IMR-90 (cell line): ENCODE data around the gene VAV3. TPM values are rescaled to one million over a fixed set of nuclear protein-coding genes. Genes with fewer than 3 reads are reported as not detected.

ENCODE experiments used
- ATAC-seq: fragments of 200-7000 bp; cut with Tn5 transposase; 2 replicates; pipeline ENCODE4 v1.9.1; 2020; ENCODE audit warnings: low read depth, mild to moderate bottlenecking, moderate library complexity
- BruUV-seq: library from RNA; stranded (reverse); fragments of 400-500 nt; replicated peaks from 2 replicates; lab custom pipeline; 2021; lab: Mats Ljungman, UMichigan
- CTCF ChIA-PET: fragments of 300-600 bp; formaldehyde crosslinking; extraction: SDS; loops from one replicate; lab custom pipeline; 2021; ENCODE audit warnings: antibody characterized with exemption; lab: Yijun Ruan, JAX
- POLR2A ChIA-PET: fragments of 300-600 bp; sonication (Branson Sonifier 250); formaldehyde crosslinking; loops from one replicate; lab custom pipeline; 2022; ENCODE audit warnings: antibody characterized with exemption; ENCODE audit not compliant: unreplicated experiment; lab: Charles Lee
- DNase-seq: peaks from one replicate; pipeline ENCODE4 v3.0.0; 2013
- H2AFZ ChIP-seq: replicated peaks from 2 replicates; pipeline ENCODE3; 2013; ENCODE audit warnings: low read length, mild to moderate bottlenecking; ENCODE audit not compliant: poor library complexity
- H2AK5ac ChIP-seq: 2 replicates; pipeline ENCODE4 v1.6.1; 2013; ENCODE audit warnings: low read depth, low read length, inconsistent platforms
- H2AK9ac ChIP-seq: replicated peaks from 2 replicates; pipeline ENCODE3; 2013; ENCODE audit warnings: mild to moderate bottlenecking, low read depth, low read length, moderate library complexity; ENCODE audit not compliant: poor library complexity
- H2BK120ac ChIP-seq: 2 replicates; pipeline ENCODE4 v1.6.1; 2013; ENCODE audit warnings: low read depth, low read length, inconsistent platforms
- H2BK15ac ChIP-seq: 3 replicates; pipeline ENCODE4 v1.6.1; 2013; ENCODE audit warnings: low read depth, low read length, inconsistent platforms
- H2BK20ac ChIP-seq: 2 replicates; pipeline ENCODE4 v1.6.1; 2013; ENCODE audit warnings: low read depth, mild to moderate bottlenecking, inconsistent platforms, low read length, moderate library complexity
- H2BK5ac ChIP-seq: 2 replicates; pipeline ENCODE4 v1.6.1; 2013; ENCODE audit warnings: mild to moderate bottlenecking, low read depth, low read length, inconsistent platforms; ENCODE audit not compliant: poor library complexity, severe bottlenecking
- H3K14ac ChIP-seq: replicated peaks from 2 replicates; pipeline ENCODE4 v1.6.1; 2013; ENCODE audit warnings: low read depth, low read length, inconsistent platforms
- H3K18ac ChIP-seq: 2 replicates; pipeline ENCODE4 v1.6.1; 2013; ENCODE audit warnings: low read depth, low read length, control low read depth
- H3K23ac ChIP-seq: 2 replicates; pipeline ENCODE4 v1.6.1; 2013; ENCODE audit warnings: low read depth, low read length, inconsistent platforms
- H3K27ac ChIP-seq: 2 replicates; pipeline ENCODE4 v1.5.1; 2013; ENCODE audit warnings: mild to moderate bottlenecking, control low read depth, low read length; ENCODE audit not compliant: insufficient read depth
- H3K27me3 ChIP-seq: 2 replicates; pipeline ENCODE4 v1.6.1; 2013; ENCODE audit warnings: low read length; ENCODE audit not compliant: control insufficient read depth, insufficient read depth
- H3K36me3 ChIP-seq: 2 replicates; pipeline ENCODE4 v1.6.1; 2013; ENCODE audit warnings: low read length, mixed read lengths; ENCODE audit not compliant: control insufficient read depth, insufficient read depth
- H3K4ac ChIP-seq: 2 replicates; pipeline ENCODE4 v1.6.1; 2013; ENCODE audit warnings: low read depth, low read length, inconsistent platforms
- H3K4me1 ChIP-seq: 2 replicates; pipeline ENCODE4 v1.6.1; 2013; ENCODE audit warnings: low read length, mixed read lengths; ENCODE audit not compliant: control insufficient read depth, insufficient read depth
- H3K4me2 ChIP-seq: 2 replicates; pipeline ENCODE4 v1.6.1; 2013; ENCODE audit warnings: low read depth, mild to moderate bottlenecking, control low read depth, low read length, moderate library complexity
- H3K4me3 ChIP-seq: 2 replicates; pipeline ENCODE4 v1.5.1; 2013; ENCODE audit warnings: low read depth, mild to moderate bottlenecking, control low read depth, low read length, moderate library complexity; ENCODE audit not compliant: insufficient read depth
- H3K56ac ChIP-seq: 2 replicates; pipeline ENCODE4 v1.6.1; 2013; ENCODE audit warnings: low read length, inconsistent platforms; ENCODE audit not compliant: insufficient read depth; ENCODE audit errors: extremely low read depth
- H3K79me1 ChIP-seq, 2 experiments: 2 replicates each; pipeline ENCODE4 v1.6.1; 2013; ENCODE audit warnings: low read length in 2 of 2, inconsistent platforms in 1 of 2, low read depth in 1 of 2
- H3K9ac ChIP-seq: 2 replicates; pipeline ENCODE4 v1.6.1; 2013; ENCODE audit warnings: low read depth, low read length, control low read depth
- H3K9me1 ChIP-seq: 2 replicates; pipeline ENCODE4 v1.6.1; 2013; ENCODE audit warnings: low read length, inconsistent platforms; ENCODE audit not compliant: insufficient read depth
- H3K9me3 ChIP-seq: 2 replicates; pipeline ENCODE4 v1.6.1; 2013; ENCODE audit warnings: low read length; ENCODE audit not compliant: control insufficient read depth, insufficient read depth
- H4K20me1 ChIP-seq: 2 replicates; pipeline ENCODE4 v1.6.1; 2013; ENCODE audit warnings: low read length, inconsistent platforms; ENCODE audit not compliant: insufficient read depth
- H4K5ac ChIP-seq: 2 replicates; pipeline ENCODE4 v1.6.1; 2013; ENCODE audit warnings: mild to moderate bottlenecking, low read depth, low read length, control low read depth
- H4K8ac ChIP-seq, 2 experiments: 2 replicates each; pipeline ENCODE4 v1.6.1; 2013; ENCODE audit warnings: low read depth in 2 of 2, low read length in 2 of 2, control low read depth in 1 of 2, inconsistent platforms in 1 of 2
- H4K91ac ChIP-seq: 2 replicates; pipeline ENCODE4 v1.6.1; 2013; ENCODE audit warnings: low read depth, low read length, inconsistent platforms; ENCODE audit not compliant: insufficient read depth
- BHLHE40 ChIP-seq: fragments of 150-350 bp; IDR thresholded peaks from 2 replicates; pipeline ENCODE4 v1.6.1; 2016; ENCODE audit warnings: mild to moderate bottlenecking, low read depth, low read length
- CHD1 ChIP-seq: IDR thresholded peaks from 2 replicates; pipeline ENCODE4 v1.6.1; 2012; ENCODE audit warnings: low read depth, low read length, improper control_type of control experiment
- FOS ChIP-seq: fragments of 150-350 bp; IDR thresholded peaks from 2 replicates; pipeline ENCODE4 v1.6.1; 2016; ENCODE audit warnings: low read depth, low read length
- MAFK ChIP-seq: IDR thresholded peaks from 2 replicates; pipeline ENCODE4 v1.6.1; 2012; ENCODE audit warnings: low read depth, low read length, improper control_type of control experiment
- MAZ ChIP-seq: IDR thresholded peaks from 2 replicates; pipeline ENCODE4 v1.6.1; 2012; ENCODE audit warnings: low read depth, mild to moderate bottlenecking, low read length, improper control_type of control experiment, moderate library complexity, borderline replicate concordance
- MXI1 ChIP-seq: IDR thresholded peaks from 2 replicates; pipeline ENCODE4 v1.6.1; 2012; ENCODE audit warnings: low read depth, mild to moderate bottlenecking, low read length, moderate library complexity, borderline replicate concordance
- NFE2L2 ChIP-seq: fragments of 150-350 bp; IDR thresholded peaks from 2 replicates; pipeline ENCODE4 v1.6.1; 2016; ENCODE audit warnings: low read depth, mild to moderate bottlenecking, low read length
- POLR2A ChIP-seq: IDR thresholded peaks from 2 replicates; pipeline ENCODE4 v1.6.1; 2012; ENCODE audit warnings: mild to moderate bottlenecking, low read depth, low read length
- RAD21 ChIP-seq: IDR thresholded peaks from 2 replicates; pipeline ENCODE4 v1.6.1; 2012; ENCODE audit warnings: low read length, improper control_type of control experiment
- RCOR1 ChIP-seq: IDR thresholded peaks from 2 replicates; pipeline ENCODE4 v1.6.1; 2012; ENCODE audit warnings: mild to moderate bottlenecking, low read length, improper control_type of control experiment; ENCODE audit not compliant: insufficient replicate concordance
- RFX5 ChIP-seq: IDR thresholded peaks from 2 replicates; pipeline ENCODE4 v1.8.0; 2012; ENCODE audit warnings: low read depth, mild to moderate bottlenecking, low read length, moderate library complexity
- SMC3 ChIP-seq: fragments of 150-350 bp; IDR thresholded peaks from 2 replicates; pipeline ENCODE4 v1.6.1; 2016; ENCODE audit warnings: low read depth, mild to moderate bottlenecking, antibody characterized with exemption, low read length, moderate library complexity
- WGBS, 2 experiments: methylation state at CpG; one replicate each; pipeline versions ENCODE4 v1.1.5 to v1.1.7; 2013; ENCODE audit warnings: missing lambda C conversion rate in 2 of 2; ENCODE audit not compliant: insufficient read length in 1 of 2; ENCODE audit errors: extremely low coverage in 2 of 2; 5-methylcytosine and 5-hydroxymethylcytosine counted together
- dilution Hi-C: fragments of 300-500 bp; cut with HindIII; formaldehyde crosslinking; loops from one replicate; pipeline ENCODE4 v1.14.3; 2018; ENCODE audit warnings: low sequenced_read_pairs; ENCODE audit not compliant: unreplicated experiment
- in situ Hi-C: fragments of 300-500 bp; cut with MboI; formaldehyde crosslinking; loops from 3 replicates; pipeline ENCODE4 v1.14.3; 2019; ENCODE audit warnings: low sequenced_read_pairs, inconsistent platforms, mixed read lengths
- intact Hi-C: fragments of 100-400 bp; cut with micrococcal nuclease; formaldehyde crosslinking; loops from 2 replicates; pipeline ENCODE4 v1.10.0; 2022
- polyA plus RNA-seq, 3 experiments: library from polyadenylated mRNA; depleted of rRNA; stranded (reverse); fragments of >200 nt; gene quantifications; 2 replicates each; pipeline ENCODE4 v1.2.3, GENCODE V29; 2012; ENCODE audit warnings: low replicate concordance in 1 of 3
- total RNA-seq: library from RNA; depleted of rRNA; stranded (reverse); fragments of >200 nt; gene quantifications from 2 replicates; pipeline ENCODE4 v1.2.3, GENCODE V29; 2012
- TF ChIP-seq, protein P1 (sequence below): conservative IDR thresholded peaks from 2 replicates; pipeline ENCODE4 v1.5.1; 2012; ENCODE audit warnings: mild to moderate bottlenecking, low read depth, low read length, improper control_type of control experiment
- TF ChIP-seq, protein P2 (sequence below): fragments of 150-350 bp; IDR thresholded peaks from 2 replicates; pipeline ENCODE4 v1.6.1; 2016; ENCODE audit warnings: low read depth, mild to moderate bottlenecking, low read length, moderate library complexity, borderline replicate concordance
- TF ChIP-seq, protein P3 (sequence below): fragments of 150-350 bp; IDR thresholded peaks from 2 replicates; pipeline ENCODE4 v1.6.1; 2017; ENCODE audit warnings: mild to moderate bottlenecking, antibody characterized with exemption, low read length, low read depth

Gene VAV3
- total and polyA plus RNA-seq, 2 of the 4 experiments (the other 2 are of a cell fraction) = 0.12 to 0.18 TPM

DNA sequence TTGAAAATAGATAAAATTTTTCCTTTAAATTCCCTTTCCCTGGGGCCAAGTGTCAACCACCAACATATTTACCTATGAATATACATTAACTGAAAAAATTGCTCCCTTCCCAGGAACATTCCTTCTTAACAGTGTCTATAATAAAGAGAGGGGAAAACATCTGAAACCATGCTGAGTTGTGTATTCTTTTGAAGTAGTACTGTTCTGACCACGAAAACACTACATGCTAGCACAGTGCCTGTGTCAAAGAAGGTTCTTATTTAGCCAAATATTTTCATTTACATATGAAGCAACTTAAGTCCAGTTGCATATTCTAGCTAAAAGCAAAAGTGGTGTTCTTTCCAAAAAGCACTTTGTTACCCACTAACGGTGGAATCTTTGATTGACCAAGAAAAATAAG lies 311.2 kb downstream of the VAV3 start:
- Histone ChIP-seq H3K4ac (no peak overlapping the region), H4K8ac (no peak overlapping the region), H3K18ac (no peak overlapping the region), H4K91ac (no peak overlapping the region), H3K56ac (no peak overlapping the region), H2BK120ac (no peak overlapping the region), H2AFZ (no peak overlapping the region), H2AK9ac (no peak overlapping the region), H3K4me2 (no peak overlapping the region), H2BK15ac (no peak overlapping the region), H3K9me3 (no peaks in the 10 kb centered on the region), H3K27me3 (no peaks in the 10 kb centered on the region), H4K20me1 (no peaks in the 10 kb centered on the region), H3K27ac (no peak overlapping the region), H3K4me3 (no peak overlapping the region), H2BK20ac (no peak overlapping the region), H3K14ac (no peak overlapping the region), H3K9me1 (no peaks in the 10 kb centered on the region), H3K79me1 (no peaks in the 10 kb centered on the region), H3K36me3 (no peaks in the 10 kb centered on the region), H2AK5ac (no peak overlapping the region), H3K23ac (no peak overlapping the region), H4K5ac (no peak overlapping the region), H2BK5ac (no peak overlapping the region), H3K9ac (no peak overlapping the region), H3K4me1 (no peaks in the 10 kb centered on the region)
- intact Hi-C loops (no loop called here), dilution Hi-C loops (no loop called here), in situ Hi-C loops (no loop called here)
- BruUV-seq = no TSS peak
- POLR2A ChIA-PET = no interaction called here
- CTCF ChIA-PET = no interaction called here
- ATAC-seq (no peak), DNase-seq (no peak)
- TF ChIP-seq, protein P1, sequence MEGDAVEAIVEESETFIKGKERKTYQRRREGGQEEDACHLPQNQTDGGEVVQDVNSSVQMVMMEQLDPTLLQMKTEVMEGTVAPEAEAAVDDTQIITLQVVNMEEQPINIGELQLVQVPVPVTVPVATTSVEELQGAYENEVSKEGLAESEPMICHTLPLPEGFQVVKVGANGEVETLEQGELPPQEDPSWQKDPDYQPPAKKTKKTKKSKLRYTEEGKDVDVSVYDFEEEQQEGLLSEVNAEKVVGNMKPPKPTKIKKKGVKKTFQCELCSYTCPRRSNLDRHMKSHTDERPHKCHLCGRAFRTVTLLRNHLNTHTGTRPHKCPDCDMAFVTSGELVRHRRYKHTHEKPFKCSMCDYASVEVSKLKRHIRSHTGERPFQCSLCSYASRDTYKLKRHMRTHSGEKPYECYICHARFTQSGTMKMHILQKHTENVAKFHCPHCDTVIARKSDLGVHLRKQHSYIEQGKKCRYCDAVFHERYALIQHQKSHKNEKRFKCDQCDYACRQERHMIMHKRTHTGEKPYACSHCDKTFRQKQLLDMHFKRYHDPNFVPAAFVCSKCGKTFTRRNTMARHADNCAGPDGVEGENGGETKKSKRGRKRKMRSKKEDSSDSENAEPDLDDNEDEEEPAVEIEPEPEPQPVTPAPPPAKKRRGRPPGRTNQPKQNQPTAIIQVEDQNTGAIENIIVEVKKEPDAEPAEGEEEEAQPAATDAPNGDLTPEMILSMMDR = no peak
- no peak for TF ChIP-seq CHD1
- TF ChIP-seq MAZ = no peak
- no peak for TF ChIP-seq SMC3
- no peak for TF ChIP-seq RCOR1
- no peak for TF ChIP-seq RAD21
- TF ChIP-seq RFX5 = no peak
- no peak for TF ChIP-seq MXI1
- TF ChIP-seq FOS = no peak
- TF ChIP-seq, protein P2, sequence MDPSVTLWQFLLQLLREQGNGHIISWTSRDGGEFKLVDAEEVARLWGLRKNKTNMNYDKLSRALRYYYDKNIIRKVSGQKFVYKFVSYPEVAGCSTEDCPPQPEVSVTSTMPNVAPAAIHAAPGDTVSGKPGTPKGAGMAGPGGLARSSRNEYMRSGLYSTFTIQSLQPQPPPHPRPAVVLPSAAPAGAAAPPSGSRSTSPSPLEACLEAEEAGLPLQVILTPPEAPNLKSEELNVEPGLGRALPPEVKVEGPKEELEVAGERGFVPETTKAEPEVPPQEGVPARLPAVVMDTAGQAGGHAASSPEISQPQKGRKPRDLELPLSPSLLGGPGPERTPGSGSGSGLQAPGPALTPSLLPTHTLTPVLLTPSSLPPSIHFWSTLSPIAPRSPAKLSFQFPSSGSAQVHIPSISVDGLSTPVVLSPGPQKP = no peak
- TF ChIP-seq, protein P3, sequence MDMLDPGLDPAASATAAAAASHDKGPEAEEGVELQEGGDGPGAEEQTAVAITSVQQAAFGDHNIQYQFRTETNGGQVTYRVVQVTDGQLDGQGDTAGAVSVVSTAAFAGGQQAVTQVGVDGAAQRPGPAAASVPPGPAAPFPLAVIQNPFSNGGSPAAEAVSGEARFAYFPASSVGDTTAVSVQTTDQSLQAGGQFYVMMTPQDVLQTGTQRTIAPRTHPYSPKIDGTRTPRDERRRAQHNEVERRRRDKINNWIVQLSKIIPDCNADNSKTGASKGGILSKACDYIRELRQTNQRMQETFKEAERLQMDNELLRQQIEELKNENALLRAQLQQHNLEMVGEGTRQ = no peak
- TF ChIP-seq POLR2A = no peak
- no peak for TF ChIP-seq BHLHE40
- TF ChIP-seq MAFK = no peak
- TF ChIP-seq NFE2L2 = no peak
- WGBS, 2 experiments = no CpG with 5 or more reads among the region's 2 CpGs
